ENCODE measurements around the gene NCK1.

DNA sequence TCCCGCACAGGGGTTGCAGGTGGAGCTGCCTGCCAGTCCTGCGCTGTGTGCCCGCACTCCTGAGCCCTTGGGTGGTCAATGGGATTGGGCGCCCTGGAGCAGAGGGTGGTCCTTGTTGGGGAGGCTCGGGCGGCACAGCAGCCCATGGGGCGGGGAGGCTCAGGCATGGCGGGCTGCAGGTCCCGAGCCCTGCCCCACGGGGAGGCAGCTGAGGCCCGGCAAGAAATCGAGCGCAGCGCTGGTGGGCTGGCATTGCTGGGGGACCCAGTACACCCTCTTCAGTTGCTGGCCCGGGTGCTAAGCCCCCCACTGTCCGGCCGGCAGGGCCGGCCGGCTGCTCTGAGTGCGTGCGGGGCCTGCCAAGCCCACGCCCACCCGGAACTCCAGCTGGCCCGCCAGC, 27.9 kb downstream of the NCK1 start:
- TF ChIP-seq, protein P1, sequence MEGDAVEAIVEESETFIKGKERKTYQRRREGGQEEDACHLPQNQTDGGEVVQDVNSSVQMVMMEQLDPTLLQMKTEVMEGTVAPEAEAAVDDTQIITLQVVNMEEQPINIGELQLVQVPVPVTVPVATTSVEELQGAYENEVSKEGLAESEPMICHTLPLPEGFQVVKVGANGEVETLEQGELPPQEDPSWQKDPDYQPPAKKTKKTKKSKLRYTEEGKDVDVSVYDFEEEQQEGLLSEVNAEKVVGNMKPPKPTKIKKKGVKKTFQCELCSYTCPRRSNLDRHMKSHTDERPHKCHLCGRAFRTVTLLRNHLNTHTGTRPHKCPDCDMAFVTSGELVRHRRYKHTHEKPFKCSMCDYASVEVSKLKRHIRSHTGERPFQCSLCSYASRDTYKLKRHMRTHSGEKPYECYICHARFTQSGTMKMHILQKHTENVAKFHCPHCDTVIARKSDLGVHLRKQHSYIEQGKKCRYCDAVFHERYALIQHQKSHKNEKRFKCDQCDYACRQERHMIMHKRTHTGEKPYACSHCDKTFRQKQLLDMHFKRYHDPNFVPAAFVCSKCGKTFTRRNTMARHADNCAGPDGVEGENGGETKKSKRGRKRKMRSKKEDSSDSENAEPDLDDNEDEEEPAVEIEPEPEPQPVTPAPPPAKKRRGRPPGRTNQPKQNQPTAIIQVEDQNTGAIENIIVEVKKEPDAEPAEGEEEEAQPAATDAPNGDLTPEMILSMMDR (IDR thresholded peaks at IDR 0.05), result no peak
- TF ChIP-seq POLR2A (IDR thresholded peaks at IDR 0.05), result no peak

All from lower leg skin (tissue), 3 donors.